22Rv1 (cell line): ENCODE results near the gene LPA.
"Not testable (repeated sequence)": the region's sequence is repeated elsewhere in the genome, so short reads cannot be mapped to it uniquely, and the experiment has no call there.

Source experiments
- CTCF ChIP-seq: fragments of 450-650 bp; IDR thresholded peaks from 2 replicates; pipeline ENCODE4 v1.5.1; 2017; ENCODE audit warnings: mild to moderate bottlenecking
- ZFX ChIP-seq: fragments of 450-650 bp; IDR thresholded peaks from 2 replicates; pipeline ENCODE4 v1.6.1; 2017; ENCODE audit warnings: antibody characterized with exemption, borderline replicate concordance

GRCh38 chr6:160578515-160578914, 85.6 kb downstream of the LPA start:
- TF ChIP-seq CTCF, ZFX: not testable (repeated sequence)
